Activated T-cell treated with anti-CD3 and anti-CD28 coated beads, Interleukin-2, amount 50 U/mL, for 4 hours (primary cell): ENCODE results near the gene HELLS. TPM values are rescaled to one million over a fixed set of nuclear protein-coding genes. Genes with fewer than 3 reads are reported as not detected.
A peak's percentile ranks its signal among the peaks of the same experiment; 100 is the strongest.
"Not testable (repeated sequence)": the region's sequence is repeated elsewhere in the genome, so short reads cannot be mapped to it uniquely, and the experiment has no call there.

Source experiments
- ATAC-seq, 2 donors: fragments of 200-7000 bp; cut with Tn5 transposase; one replicate each; pipeline ENCODE4 v1.10.0; 2021
- DNase-seq: peaks from one replicate; pipeline ENCODE4 v3.0.0-alpha.2; 2020
- H3K27me3 Mint-ChIP-seq: one replicate; pipeline ENCODE4 v1.8.0; 2021; ENCODE audit warnings: low read depth, mixed read lengths
- H3K36me3 Mint-ChIP-seq: one replicate; pipeline ENCODE4 v1.8.0; 2022; ENCODE audit warnings: mixed read lengths; ENCODE audit not compliant: insufficient read depth
- H3K4me1 Mint-ChIP-seq: one replicate; pipeline ENCODE4 v1.8.0; 2021; ENCODE audit warnings: low read depth, mixed read lengths
- H3K4me3 Mint-ChIP-seq: one replicate; pipeline ENCODE4 v1.8.0; 2021; ENCODE audit warnings: mild to moderate bottlenecking, moderate library complexity, mixed read lengths
- H3K9me3 Mint-ChIP-seq: one replicate; pipeline ENCODE4 v1.8.0; 2021; ENCODE audit warnings: mixed read lengths
- total RNA-seq, 3 donors: library from RNA; stranded (reverse); gene quantifications; one replicate each; pipeline ENCODE4 v1.2.1, GENCODE V29; 2021

The HELLS gene
- total RNA-seq = 100 to 1,000 TPM in 1 of 3 donors, 10 to 100 TPM in 2; 87.9 to 119 (median 92.7) TPM

- Mint-ChIP-seq H3K9me3 (no peaks in the 10 kb centered on the region), H3K4me3 (peak within 1 kb of the TSS; percentile 96), H3K36me3 (no peaks in the 10 kb centered on the region), H3K4me1 (peaks cover 20% of the 10 kb centered on the region), H3K27me3 (peaks cover 10% of the 10 kb centered on the region)
- DNase-seq = peak; percentile 57
- peak; percentile 78 to 80 for ATAC-seq
Measured at GRCh38 chr10:94545391-94546048, at the start of gene HELLS. TSS of gene HELLS (plus strand) at chr10:94545788. CDS start at chr10:94545922, 134 bp downstream.

- Mint-ChIP-seq H3K27me3 (no peaks in the 10 kb centered on the region), H3K4me3 (no peak overlapping the region), H3K9me3 (no peaks in the 10 kb centered on the region), H3K36me3 (no peaks in the 10 kb centered on the region), H3K4me1 (no peaks in the 10 kb centered on the region)
- DNase-seq = no peak
- ATAC-seq = no peak
Measured at GRCh38 chr10:94496010-94496409, 49.6 kb upstream of the HELLS start.

- no peaks in the 10 kb centered on the region for H3K27me3 Mint-ChIP-seq
- no peaks in the 10 kb centered on the region for H3K4me1 Mint-ChIP-seq
- H3K36me3 Mint-ChIP-seq = no peaks in the 10 kb centered on the region
- H3K9me3 Mint-ChIP-seq = no peaks in the 10 kb centered on the region
- no peak overlapping the region for H3K4me3 Mint-ChIP-seq
- DNase-seq = no peak
- ATAC-seq = no peak
Measured at GRCh38 chr10:94496646-94497045, 48.9 kb upstream of the HELLS start.

GRCh38 chr10:94500063-94500462 is 45.5 kb upstream of the HELLS start:
- Mint-ChIP-seq H3K36me3 (no peaks in the 10 kb centered on the region), H3K9me3 (no peaks in the 10 kb centered on the region), H3K27me3 (no peaks in the 10 kb centered on the region), H3K4me1 (no peaks in the 10 kb centered on the region), H3K4me3 (no peak overlapping the region)
- ATAC-seq = no peak
- DNase-seq = no peak

- Mint-ChIP-seq H3K4me3 (no peak overlapping the region), H3K4me1 (no peaks in the 10 kb centered on the region), H3K36me3 (no peaks in the 10 kb centered on the region), H3K9me3 (no peaks in the 10 kb centered on the region), H3K27me3 (peaks cover 10% of the 10 kb centered on the region)
- DNase-seq (no peak), ATAC-seq (no peak)
Measured at GRCh38 chr10:94521276-94522250, 24.0 kb upstream of the HELLS start.

DNA sequence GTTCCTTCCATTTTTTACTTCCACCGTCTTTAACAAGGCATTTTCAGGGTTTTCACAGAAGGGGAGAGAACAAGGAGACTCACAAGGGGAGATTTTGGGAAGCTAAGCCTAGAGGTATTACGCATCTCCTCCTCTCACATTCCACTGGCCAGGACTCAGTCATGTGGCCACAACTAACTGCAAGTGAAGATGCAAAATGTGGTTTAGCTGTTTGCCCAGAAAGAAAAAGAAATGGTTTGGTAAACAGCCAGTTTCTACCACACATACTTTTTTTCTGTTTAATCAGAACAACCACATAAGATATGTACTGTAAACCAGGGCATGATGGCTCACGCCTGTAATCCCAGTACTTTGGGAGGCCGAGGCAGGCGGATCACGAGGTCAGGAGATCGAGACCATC is 21.4 kb upstream of the HELLS start:
- Mint-ChIP-seq H3K9me3 (no peaks in the 10 kb centered on the region), H3K27me3 (peaks cover 10% of the 10 kb centered on the region), H3K4me3 (no peak overlapping the region), H3K36me3 (no peaks in the 10 kb centered on the region), H3K4me1 (no peaks in the 10 kb centered on the region)
- DNase-seq (no peak), ATAC-seq (no peak)

DNA sequence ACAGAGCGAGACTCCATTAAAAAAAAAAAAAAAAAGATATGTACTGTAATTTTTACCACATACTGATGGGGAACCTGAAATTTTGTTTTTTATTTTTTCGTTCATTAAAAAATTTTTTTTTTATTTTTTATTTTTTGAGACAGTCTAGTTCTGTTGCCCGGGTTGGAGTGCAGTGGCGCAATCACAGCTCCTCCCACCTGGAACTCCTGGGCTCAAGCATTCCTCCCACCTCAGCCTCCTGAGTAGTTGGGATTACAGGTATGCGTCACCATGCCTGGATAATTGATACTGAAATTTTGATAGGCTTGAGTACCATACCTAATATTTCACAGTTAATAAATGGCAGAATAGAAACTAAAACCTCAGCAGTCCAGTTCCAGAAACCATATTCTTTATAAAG is 20.9 kb upstream of the HELLS start:
- H3K9me3 Mint-ChIP-seq = no peaks in the 10 kb centered on the region
- DNase-seq (no peak), ATAC-seq (no peak)
- H3K36me3 Mint-ChIP-seq = no peaks in the 10 kb centered on the region
- peaks cover 10% of the 10 kb centered on the region for H3K27me3 Mint-ChIP-seq
- no peaks in the 10 kb centered on the region for H3K4me1 Mint-ChIP-seq
- H3K4me3 Mint-ChIP-seq = no peak overlapping the region

DNA sequence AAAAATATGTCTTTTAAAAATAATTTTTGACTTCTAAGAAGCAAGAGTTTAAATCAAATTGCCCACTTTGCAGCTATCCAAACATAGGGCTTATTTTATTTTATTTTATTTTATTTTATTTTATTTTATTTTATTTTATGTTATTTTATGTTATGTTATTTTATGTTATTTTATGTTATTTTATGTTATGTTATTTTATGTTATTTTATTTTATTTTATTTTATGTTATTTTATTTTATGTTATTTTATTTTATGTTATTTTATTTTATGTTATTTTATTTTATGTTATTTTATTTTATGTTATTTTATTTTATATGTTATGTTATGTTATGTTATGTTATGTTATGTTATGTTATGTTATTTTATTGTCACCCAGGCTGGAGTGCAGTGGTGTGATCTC is 14.0 kb upstream of the HELLS start:
- DNase-seq, H3K4me1 Mint-ChIP-seq, ATAC-seq, H3K36me3 Mint-ChIP-seq, H3K9me3 Mint-ChIP-seq, H3K4me3 Mint-ChIP-seq: not testable (repeated sequence)
- H3K27me3 Mint-ChIP-seq = peaks cover 13% of the 10 kb centered on the region

GRCh38 chr10:94533027-94533426 is 12.6 kb upstream of the HELLS start:
- no peaks in the 10 kb centered on the region for H3K9me3 Mint-ChIP-seq
- ATAC-seq (no peak), DNase-seq (no peak)
- H3K27me3 Mint-ChIP-seq = peaks cover 13% of the 10 kb centered on the region
- H3K36me3 Mint-ChIP-seq = no peaks in the 10 kb centered on the region
- no peak overlapping the region for H3K4me3 Mint-ChIP-seq
- no peaks in the 10 kb centered on the region for H3K4me1 Mint-ChIP-seq

DNA sequence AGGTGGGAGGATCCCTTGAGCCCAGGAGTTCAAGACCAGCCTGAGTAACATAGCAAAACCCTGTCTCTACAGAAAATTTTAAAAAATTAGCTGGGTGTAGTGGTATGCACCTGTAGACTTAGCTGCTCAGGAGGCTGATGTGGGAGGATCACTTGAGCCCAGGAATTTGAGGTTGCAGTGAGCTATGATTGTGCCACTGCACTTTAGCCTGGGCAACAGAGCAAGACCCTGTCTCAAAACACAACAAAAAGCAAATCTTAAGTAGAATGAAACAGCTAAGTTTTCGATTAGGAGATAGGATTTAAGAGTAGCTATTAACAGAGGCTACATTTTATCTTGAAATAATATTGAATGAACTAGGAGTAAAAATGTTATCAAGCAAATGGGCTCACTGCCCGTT is 3.3 kb upstream of the HELLS start:
- H3K4me1 Mint-ChIP-seq = peaks cover 20% of the 10 kb centered on the region

GRCh38 chr10:94546049-94546900 is 687 bp downstream of the HELLS start:
- Mint-ChIP-seq H3K27me3 (peaks cover 10% of the 10 kb centered on the region), H3K9me3 (no peaks in the 10 kb centered on the region), H3K4me3 (peak overlapping the region; percentile 96), H3K4me1 (peaks cover 20% of the 10 kb centered on the region), H3K36me3 (no peaks in the 10 kb centered on the region)
- ATAC-seq (no peak), DNase-seq (no peak)

More for the DNA sequence above, 3.3 kb upstream of the HELLS start:
- not testable (repeated sequence) for H3K9me3 Mint-ChIP-seq, H3K4me3 Mint-ChIP-seq, DNase-seq, ATAC-seq, H3K36me3 Mint-ChIP-seq
- H3K27me3 Mint-ChIP-seq = peaks cover 12% of the 10 kb centered on the region

GRCh38 chr10:94546901-94547185 is 1.3 kb downstream of the HELLS start:
- ATAC-seq (no peak), DNase-seq (no peak)
- Mint-ChIP-seq H3K36me3 (no peaks in the 10 kb centered on the region), H3K4me3 (peak overlapping the region; percentile 96), H3K4me1 (peaks cover 20% of the 10 kb centered on the region), H3K9me3 (no peaks in the 10 kb centered on the region), H3K27me3 (peaks cover 10% of the 10 kb centered on the region)

DNA sequence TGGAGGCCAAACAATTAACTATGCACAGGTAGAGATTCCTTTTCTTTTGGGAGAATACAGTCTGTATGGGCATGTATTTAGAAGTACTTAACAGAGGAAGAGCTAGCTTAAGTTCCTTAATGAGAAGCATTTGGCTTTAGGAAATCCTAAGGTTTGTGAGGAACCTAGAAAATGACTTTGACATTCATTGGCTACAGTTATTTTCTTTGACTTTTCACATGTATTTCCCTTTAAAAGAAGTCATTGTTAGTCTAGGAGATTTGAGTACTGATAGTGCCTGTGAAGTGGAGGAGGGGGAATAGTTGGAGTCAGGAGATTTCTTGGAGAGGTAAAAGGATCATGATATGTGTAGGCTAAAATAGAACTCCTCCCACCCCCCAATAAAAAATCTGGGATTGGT is 3.6 kb downstream of the HELLS start:
- H3K4me3 Mint-ChIP-seq = no peak overlapping the region
- peaks cover 8% of the 10 kb centered on the region for H3K27me3 Mint-ChIP-seq
- H3K4me1 Mint-ChIP-seq = peaks cover 20% of the 10 kb centered on the region
- ATAC-seq (no peak), DNase-seq (no peak)
- H3K36me3 Mint-ChIP-seq = no peaks in the 10 kb centered on the region
- H3K9me3 Mint-ChIP-seq = no peaks in the 10 kb centered on the region

DNA sequence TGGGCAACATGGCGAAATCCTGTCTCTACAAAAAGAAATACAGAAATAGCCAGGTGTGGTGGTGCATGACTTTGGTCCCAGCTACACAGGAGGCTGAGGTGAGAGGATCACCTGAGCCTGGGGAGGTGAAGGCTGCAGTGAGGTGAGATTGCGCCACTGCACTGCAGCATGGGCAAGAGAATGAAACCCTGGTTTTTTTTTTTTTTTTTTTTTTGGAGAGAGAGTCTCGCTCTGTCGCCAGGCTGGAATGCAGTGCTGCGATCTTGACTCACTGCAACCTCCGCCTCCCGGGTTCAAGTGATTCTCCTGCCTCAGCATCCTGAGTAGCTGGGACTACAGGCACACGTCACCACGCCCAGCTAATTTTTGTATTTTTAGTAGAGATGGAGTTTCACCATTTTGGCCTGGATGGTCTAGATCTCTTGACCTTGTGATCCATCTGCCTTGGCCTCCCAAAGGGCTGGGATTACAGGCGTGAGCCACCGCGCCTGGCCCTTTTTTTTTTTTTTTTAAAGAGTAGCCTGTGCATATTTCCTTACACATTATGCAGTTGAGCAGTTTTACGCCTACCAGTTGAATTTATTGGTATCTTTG is 22.2 kb downstream of the HELLS start:
- not testable (repeated sequence) for H3K4me1 Mint-ChIP-seq, H3K36me3 Mint-ChIP-seq, DNase-seq, ATAC-seq, H3K4me3 Mint-ChIP-seq, H3K9me3 Mint-ChIP-seq, H3K27me3 Mint-ChIP-seq
